Osteoblast (primary cell): ENCODE results near the gene AFAP1. TPM values are rescaled to one million over a fixed set of nuclear protein-coding genes. Genes with fewer than 3 reads are reported as not detected.

Source experiments
- DNase-seq: peaks from one replicate; pipeline ENCODE4 v3.0.0; 2011; ENCODE audit warnings: low spot score, mixed read lengths; ENCODE audit not compliant: insufficient read length; ENCODE audit errors: missing footprints
- H2AFZ ChIP-seq: 2 replicates; pipeline ENCODE4 v1.6.0; 2011; ENCODE audit warnings: mild to moderate bottlenecking, low read length
- H3K27ac ChIP-seq: 2 replicates; pipeline ENCODE4 v1.5.1; 2011; ENCODE audit warnings: mild to moderate bottlenecking, low read depth, low read length, moderate library complexity
- H3K27me3 ChIP-seq: 2 replicates; pipeline ENCODE4 v1.6.0; 2012; ENCODE audit warnings: mild to moderate bottlenecking, control low read depth, inconsistent platforms, low read length, moderate library complexity; ENCODE audit not compliant: insufficient read depth
- H3K36me3 ChIP-seq: 2 replicates; pipeline ENCODE4 v1.5.1; 2011; ENCODE audit warnings: mild to moderate bottlenecking, low read length, control low read depth, moderate library complexity; ENCODE audit not compliant: insufficient read depth
- H3K4me1 ChIP-seq: 2 replicates; pipeline ENCODE4 v1.5.1; 2011; ENCODE audit warnings: mild to moderate bottlenecking, low read length, control low read depth, moderate library complexity; ENCODE audit not compliant: insufficient read depth
- H3K4me2 ChIP-seq: 2 replicates; pipeline ENCODE4 v1.6.0; 2011; ENCODE audit warnings: mild to moderate bottlenecking, low read length; ENCODE audit not compliant: insufficient read depth
- H3K4me3 ChIP-seq: fragments of 200-600 bp; sonication (generic); 3 replicates; pipeline ENCODE4 v1.5.1; 2012; ENCODE audit warnings: mild to moderate bottlenecking, low read length, inconsistent platforms; ENCODE audit not compliant: insufficient read depth
- H3K79me2 ChIP-seq: 2 replicates; pipeline ENCODE4 v1.6.0; 2012; ENCODE audit warnings: mild to moderate bottlenecking, low read length, control low read depth, inconsistent platforms; ENCODE audit not compliant: insufficient read depth
- H3K9me3 ChIP-seq: 2 replicates; pipeline ENCODE4 v1.5.1; 2011; ENCODE audit warnings: low read depth, low read length, control low read depth
- H4K20me1 ChIP-seq: 2 replicates; pipeline ENCODE4 v1.6.0; 2012; ENCODE audit warnings: mild to moderate bottlenecking, low read length, control low read depth; ENCODE audit not compliant: insufficient read depth
- CTCF ChIP-seq: IDR thresholded peaks from 2 replicates; pipeline ENCODE4 v1.5.1; 2011; ENCODE audit warnings: mild to moderate bottlenecking, low read depth, low read length, moderate library complexity; ENCODE audit errors: extremely low read depth
- total RNA-seq: library from RNA; depleted of rRNA; stranded (reverse); fragments of >200 nt; gene quantifications from 2 replicates; pipeline ENCODE4 v1.2.3, GENCODE V29; 2012

Gene AFAP1
- total RNA-seq, 1 donor: 101 TPM

- peaks cover 75% of the 10 kb centered on the region for H3K36me3 ChIP-seq
- H3K27ac ChIP-seq: peak overlapping the region; percentile 13
- DNase-seq: no peak
- H4K20me1 ChIP-seq: no peaks in the 10 kb centered on the region
- no peak for TF ChIP-seq CTCF
- H3K4me1 ChIP-seq: peaks cover 62% of the 10 kb centered on the region
- H3K4me3 ChIP-seq: no peak overlapping the region
- H2AFZ ChIP-seq: no peak overlapping the region
- H3K79me2 ChIP-seq: peaks cover 90% of the 10 kb centered on the region
- no peak overlapping the region for H3K4me2 ChIP-seq
- H3K27me3 ChIP-seq: no peaks in the 10 kb centered on the region
- no peaks in the 10 kb centered on the region for H3K9me3 ChIP-seq
Observed at GRCh38 chr4:7865533-7865932, 74.1 kb downstream of the AFAP1 start.

- Histone ChIP-seq H2AFZ (no peak overlapping the region), H3K36me3 (peaks cover 75% of the 10 kb centered on the region), H3K4me2 (no peak overlapping the region), H4K20me1 (no peaks in the 10 kb centered on the region), H3K27me3 (no peaks in the 10 kb centered on the region), H3K4me1 (peaks cover 62% of the 10 kb centered on the region), H3K79me2 (peaks cover 90% of the 10 kb centered on the region), H3K4me3 (no peak overlapping the region), H3K27ac (no peak overlapping the region), H3K9me3 (no peaks in the 10 kb centered on the region)
- no peak for TF ChIP-seq CTCF
- no peak for DNase-seq
Observed at GRCh38 chr4:7864685-7865084, 75.0 kb downstream of the AFAP1 start.

- no peak overlapping the region for H2AFZ ChIP-seq
Observed at GRCh38 chr4:7863911-7864681, 75.6 kb downstream of the AFAP1 start.

More at GRCh38 chr4:7863911-7864681, 75.6 kb downstream of the AFAP1 start:
- no peak for TF ChIP-seq CTCF
- Histone ChIP-seq H3K79me2 (peaks cover 90% of the 10 kb centered on the region), H3K36me3 (peaks cover 74% of the 10 kb centered on the region), H4K20me1 (no peaks in the 10 kb centered on the region), H3K27me3 (no peaks in the 10 kb centered on the region), H3K4me2 (no peak overlapping the region), H3K9me3 (no peaks in the 10 kb centered on the region), H3K4me1 (peaks cover 61% of the 10 kb centered on the region), H3K27ac (peak overlapping the region; percentile 62), H3K4me3 (no peak overlapping the region)
- DNase-seq: no peak
